D341Med (cell line): ENCODE measurements around the gene CALML3.

Experiments used
- DNase-seq: peaks from one replicate; pipeline ENCODE4 v3.0.0; 2012; ENCODE audit warnings: low spot score

CALML3 gene

DNA sequence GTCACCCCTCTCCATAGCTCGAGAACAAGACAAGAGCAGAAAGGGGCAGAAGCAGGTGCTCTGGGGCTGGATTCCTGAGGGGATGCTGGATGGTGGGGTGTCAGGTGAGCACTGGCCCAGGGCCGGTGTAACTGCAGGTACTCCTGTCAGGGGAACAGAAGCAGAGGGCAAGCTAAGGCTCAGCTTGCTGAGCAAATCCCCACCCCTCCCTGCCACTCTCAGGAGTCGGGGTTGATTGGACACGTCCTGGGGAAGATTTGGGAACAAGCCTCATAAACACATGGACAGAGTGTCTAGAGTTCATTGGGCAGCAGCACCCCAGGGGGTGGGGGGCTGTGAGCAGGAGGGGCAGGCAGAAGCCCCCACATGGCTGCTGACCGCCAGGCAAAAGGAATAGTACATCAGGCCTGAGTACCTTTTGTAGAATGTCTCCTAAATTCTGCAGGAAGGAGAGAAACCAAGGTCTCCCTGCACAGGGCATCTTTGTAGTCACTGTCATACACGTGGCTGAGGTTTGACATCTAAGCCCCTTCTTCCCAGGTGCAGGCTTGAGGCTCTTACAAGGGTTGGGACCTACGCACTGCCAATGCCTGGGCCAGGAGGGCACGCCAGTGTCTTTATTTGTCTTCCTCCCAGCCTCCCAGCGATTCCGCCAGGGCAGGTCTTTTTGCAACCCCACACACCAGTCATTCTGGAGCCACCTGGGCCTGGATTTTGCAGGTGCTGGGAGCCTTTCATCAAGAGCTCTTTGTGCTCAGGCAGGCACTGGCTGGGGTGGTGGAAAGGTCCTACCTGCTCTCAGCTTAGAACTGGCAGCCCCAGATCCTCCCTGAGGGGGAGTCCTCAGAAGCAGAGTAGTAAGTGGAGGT lies 2.8 kb downstream of the CALML3 start:
- no peak for DNase-seq

DNA sequence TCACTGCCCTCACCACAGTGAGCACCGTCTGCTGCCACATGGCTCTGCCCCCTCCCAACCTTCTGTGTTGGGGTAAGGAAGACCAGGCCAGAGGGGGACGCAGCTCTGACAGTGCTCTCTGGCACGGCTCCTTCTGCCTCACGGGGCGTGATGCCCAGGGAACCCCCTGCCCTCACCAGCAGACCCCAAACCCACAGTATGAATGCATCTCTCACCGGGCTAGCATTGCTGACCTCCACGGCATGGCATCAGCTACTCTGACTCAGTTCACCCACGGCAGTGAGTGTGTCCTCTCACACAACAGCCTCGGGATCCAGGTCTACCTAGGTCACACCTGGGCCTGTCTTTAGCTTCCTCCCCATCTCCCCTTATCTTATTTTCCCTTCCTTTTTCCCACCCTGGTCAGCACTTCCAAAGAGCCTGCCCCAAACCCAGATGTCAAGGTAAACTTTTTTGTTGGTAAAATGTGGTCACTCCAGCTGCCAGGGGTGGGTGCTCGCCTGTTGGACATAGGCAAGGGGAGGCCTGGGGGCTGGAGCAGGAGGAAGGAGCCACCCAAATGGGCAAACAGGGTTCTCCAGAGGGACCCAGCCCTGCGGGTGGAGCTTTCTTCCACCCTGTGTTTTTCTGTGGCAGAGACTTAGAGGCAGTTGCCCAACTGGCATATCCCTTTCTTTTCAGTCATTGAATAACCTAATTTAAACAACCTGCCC lies 4.4 kb downstream of the CALML3 start:
- no peak for DNase-seq

DNA sequence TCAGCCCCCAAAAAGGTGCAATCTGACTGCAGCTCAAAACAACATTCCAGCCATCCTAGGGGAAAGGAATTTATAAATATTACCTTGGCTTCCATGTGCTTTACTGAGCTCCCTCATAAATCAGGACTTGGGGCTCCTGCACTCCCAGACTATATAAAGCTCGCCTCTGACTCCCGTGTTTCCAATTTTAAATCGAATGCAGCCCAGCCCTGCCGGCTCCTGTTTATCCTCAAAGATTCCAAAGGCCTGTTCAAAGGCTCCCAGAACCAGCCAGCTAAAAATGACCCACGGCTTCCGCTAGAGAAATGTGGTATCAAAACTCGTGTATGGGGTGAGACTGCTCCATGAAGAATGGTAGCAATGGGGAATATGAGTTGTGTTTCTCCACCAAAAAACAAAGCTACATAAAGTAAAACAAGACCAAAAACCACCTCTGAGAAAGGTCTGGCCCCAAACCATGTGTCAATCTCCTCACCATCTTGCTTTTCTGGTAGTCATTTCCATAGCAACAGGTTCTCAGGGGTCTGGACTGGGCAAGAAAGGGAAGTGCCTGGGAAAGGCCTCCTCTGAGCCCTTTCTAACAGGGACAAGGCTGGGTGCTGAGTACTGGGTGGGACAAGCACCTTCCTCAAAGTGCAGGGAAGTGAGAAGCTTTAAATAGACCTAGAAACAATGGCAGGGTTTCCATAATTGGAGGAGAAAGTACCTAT lies 5.1 kb downstream of the CALML3 start:
- DNase-seq: no peak

DNA sequence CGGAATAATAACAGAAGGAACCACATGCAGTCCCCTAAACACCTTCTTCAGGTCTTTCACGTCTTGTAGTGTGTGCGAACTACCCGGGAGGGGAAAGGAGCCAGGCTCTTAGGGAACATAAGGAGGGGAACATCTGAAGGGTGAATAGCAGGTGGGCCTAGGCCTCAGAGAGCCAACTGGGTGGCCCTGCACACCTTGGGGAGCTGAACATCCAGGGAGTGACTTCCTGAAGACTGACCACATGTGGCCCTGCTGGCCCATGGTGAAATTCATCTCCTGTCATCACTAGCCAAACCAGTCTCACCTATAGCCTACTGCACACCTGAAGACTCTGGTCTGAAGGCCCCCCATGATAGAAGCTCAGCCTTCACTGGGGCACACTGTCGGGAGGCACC lies 5.6 kb downstream of the CALML3 start:
- DNase-seq: no peak

DNA sequence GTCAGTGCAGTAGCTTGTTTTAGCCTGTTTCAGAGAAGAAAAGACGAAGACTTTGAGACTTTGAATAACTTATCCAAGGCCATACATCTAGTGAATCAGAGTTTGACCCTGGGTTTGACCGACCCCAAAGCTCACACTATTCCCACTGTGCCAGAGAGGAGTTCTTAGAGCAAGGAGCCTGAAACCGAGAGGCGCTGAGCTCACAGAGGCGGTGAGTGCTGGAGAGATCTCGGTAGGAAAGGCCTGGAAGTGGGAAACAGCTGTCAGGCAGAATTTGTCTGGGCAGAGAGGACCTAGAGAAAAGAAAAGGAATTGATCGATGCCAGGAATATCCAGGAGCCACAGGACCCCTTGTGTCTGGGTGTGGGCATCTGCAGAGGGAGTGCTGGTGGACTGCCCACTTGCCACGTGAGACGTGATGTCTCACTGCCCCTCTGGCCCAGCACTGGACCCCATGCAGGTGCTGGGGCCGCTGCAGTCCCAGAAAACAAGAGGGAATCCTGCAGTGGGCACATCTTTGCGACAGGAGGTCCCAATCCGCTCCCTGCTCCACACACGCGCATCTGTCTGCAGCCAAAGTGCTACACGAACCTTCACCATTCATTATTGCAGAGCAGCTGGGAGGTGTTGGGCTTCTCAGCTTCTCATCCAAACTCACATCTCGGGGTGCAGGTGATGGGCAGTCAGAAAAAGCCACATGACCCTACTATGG lies 6.2 kb downstream of the CALML3 start:
- DNase-seq: no peak

DNA sequence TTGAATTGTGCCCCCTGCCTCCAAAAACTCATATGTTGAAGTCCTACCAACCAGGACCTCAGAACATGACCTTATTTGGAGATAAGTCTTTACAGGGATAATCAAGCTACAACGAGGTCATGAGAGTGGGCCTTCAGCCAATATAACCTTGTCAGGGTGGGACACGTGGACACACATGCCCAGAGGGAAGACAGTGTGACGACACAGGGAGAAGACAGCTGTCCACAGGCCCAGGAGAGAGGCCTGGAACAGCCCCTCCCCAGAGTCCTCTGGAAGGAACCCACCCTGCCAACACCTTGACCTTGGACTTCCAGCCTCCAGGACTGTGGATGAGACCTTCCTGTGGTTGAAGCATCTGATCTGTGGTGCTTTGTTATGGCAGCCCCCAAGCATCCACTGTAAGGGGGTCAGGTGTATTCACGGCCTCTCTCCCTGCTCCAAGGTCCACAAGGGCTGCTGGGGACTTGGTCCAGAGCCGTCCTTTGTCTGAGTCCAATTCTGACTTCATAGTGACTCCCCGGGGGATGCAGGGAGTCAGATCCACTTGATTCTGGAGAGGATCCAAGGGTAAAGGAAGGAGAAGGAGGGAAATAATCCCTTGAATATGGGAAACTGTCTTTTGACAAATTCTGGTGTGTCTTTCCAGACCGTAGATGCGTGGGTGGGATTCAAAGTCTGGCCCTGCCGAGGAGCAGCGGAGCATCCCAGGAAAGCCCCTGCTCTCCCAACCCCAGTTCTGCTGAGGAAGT lies 7.0 kb downstream of the CALML3 start:
- no peak for DNase-seq

DNA sequence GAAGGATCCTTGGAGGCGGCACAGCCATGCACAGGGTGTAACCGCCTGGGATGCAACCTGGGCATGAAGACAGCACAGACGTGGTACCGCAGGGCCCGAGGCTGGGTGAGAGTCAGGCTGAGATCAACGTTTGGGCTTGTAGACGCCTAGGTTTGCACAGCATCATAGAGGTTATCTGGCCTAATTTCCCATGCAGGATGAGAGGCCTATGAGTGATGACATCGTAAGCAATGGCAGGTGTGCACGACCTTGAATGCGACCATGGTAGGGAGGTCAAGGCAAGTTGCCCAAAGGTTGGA lies 7.5 kb downstream of the CALML3 start:
- no peak for DNase-seq

DNA sequence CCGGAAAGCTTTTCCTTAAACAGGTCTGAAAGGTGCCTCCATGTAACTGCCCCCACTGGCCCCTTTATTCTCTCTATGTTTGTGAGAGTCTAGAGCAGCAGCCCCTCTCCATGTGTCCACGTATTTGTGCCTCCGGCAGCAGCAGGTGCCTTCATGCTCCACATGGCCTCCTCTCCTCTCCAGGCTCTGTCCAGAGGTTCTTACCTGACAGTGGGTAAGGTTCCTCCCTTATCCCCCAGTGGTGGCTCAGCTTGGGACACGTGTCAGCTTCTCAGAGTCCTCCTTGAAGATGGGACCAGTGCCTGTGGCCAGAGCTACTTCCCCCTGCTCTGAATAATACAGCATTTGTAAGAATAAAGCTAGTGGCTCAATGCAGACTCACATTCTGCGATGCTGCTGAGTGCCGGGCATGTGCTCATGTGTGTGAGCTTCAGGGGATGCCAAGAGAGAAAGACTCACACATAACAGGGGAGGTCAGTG lies 7.9 kb downstream of the CALML3 start:
- no peak for DNase-seq

DNA sequence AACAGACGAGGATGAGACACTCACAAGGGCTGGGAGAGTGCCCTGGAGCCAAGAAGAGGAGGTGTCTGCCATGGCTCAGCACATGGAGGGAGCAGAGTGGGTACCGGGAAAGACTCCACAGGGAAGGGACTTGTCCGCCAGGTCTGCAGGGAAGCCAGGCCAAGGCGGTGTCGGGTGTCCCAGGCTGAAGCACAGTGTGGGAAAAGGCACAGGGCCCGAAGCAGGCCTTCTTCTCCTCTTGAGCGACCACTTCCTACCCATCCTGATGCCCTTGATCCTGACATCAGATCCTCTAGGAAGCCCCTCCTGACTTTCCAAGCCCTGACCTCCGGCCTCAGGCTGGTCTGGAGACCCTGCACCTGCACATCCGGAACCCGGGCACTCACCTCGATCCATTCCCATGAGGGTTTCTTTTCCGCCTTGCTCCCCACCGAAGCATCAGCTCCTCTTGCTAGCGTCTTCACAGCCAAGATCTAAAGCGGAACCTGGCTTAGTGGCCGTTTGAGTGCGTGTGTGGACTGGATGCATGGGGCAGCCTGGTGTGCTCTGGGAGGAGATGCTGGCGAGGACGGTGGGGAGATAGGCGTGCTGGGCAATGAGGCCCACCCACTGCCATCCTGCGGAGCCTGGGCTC lies 8.5 kb downstream of the CALML3 start:
- no peak for DNase-seq

DNA sequence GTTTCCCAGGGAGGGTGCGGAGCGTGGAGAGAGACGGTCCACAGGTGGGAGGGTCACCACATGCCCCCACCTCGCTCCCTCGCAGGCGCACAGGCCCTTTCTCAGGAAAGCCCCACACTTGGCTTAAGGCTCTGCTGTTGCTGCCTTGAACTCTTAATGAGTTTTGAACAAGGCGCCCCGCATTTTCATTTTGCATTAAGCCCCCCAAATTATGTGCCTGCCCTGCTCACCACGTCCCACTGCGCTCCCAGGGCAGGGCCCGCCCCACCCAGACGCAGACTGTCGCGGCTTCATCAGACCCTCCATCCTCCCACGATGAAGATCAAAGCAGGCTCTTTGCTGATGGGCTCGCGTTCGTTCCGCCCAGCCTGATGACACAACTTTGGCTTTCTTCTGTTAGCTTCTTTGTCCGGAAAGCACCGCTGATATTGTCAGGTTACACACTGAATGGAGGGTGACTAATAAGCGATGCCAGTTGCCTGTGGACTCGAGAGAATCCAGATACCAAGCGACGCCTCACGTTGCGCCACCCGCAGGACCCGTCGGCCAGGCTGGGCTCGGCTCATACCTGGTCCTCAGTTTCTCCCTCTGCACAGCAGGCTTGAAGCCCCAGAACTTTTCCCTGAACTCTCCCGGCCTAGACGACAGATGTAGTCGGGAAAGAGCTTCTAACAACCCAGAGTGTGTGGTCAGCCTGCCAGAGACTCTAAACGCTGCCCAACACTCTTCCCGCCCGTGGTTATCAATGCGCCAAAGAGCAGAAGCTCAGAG lies 9.5 kb downstream of the CALML3 start:
- no peak for DNase-seq

DNA sequence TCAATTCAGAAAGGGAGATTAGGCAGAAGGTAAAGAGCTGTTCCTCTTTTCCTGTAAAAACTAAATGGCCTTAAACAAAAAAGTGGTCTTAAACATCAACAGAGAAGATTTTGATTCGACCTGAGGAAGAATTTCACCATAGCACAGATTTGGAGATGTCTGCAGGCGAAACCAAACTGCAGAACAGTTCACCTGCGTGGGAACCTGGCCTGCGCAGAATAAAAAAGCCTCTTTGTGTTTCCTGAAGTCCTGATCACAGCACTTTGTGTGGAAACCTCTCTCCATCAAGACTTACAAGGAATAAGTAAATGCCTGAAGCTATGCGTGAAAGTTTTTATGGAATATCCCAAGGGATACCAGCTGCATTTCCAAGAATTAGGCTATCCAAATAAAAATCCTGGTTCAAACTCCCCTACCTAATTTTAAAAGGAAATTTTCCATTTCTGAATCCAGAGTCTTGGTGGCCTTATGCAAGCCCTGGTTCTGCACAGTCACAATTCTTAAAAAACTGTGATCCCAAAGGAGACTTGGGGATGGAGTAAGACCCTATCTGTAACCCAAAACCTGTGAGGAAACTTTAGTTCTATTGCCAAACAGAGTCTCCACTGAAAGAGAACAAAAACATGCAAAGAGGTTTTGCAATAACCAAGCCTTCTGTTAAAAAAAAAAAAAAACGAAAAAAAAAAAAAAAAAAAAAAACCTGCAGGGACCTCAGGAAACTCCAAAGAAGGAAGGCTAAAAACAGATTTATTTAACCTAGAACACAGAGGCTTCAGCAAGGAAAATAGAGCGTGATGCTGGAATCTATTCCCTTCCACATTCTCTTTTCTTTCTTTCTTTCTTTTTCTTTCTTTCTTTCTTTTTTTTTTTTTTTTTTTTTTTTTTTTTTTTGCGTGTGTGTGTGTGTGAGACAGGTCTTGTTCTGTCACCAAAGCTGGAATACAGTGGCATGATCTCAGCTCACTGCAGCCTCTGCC lies 10.4 kb downstream of the CALML3 start:
- DNase-seq: no peak

DNA sequence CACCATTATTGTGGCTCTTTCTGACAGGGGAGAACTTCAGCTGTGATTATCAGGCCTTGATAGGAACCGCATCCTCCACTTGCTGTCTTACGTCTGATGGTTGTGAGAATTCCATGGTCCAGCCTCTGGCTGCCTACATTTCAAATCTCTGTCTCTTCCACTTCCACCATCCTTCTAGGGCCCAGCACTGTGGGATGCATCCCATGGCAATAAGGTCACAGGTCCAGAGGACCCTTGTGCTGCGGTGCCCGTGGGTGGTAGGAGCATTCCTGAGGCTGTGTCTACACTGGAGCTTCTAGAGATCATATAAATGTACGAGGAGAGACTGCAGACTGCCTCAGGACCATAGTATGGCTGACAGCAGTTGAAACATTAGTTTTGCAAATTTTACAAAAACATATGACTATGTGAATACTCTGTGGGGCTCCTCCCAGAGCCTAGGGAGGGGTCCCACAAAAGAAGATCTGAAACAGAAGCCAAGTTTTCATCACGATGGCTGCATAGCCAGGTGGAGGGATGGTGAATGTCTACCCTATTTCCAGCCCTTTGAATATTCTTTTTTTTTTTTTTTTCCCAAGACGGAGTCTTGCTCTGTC lies 11.8 kb downstream of the CALML3 start:
- DNase-seq: no peak

DNA sequence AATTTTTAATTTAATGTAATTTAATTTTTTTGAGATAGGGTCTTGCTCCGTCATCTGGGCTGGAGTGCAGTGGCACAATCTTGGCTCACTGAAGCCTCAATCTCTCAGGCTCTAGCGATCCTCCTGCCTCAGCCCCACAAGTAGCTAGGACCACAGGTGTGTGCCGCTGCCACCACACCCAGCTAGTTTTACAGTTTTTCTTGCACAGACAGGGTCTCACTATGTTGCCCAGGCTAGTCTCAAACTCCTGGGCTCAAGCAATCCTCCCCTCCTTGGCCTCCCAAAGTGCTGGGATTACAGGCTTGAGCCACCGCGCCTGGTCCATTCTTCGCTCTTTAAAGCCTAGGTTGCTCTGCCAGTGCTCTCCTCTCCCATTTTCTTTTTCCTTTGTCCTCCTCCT lies 12.9 kb downstream of the CALML3 start:
- no peak for DNase-seq

DNA sequence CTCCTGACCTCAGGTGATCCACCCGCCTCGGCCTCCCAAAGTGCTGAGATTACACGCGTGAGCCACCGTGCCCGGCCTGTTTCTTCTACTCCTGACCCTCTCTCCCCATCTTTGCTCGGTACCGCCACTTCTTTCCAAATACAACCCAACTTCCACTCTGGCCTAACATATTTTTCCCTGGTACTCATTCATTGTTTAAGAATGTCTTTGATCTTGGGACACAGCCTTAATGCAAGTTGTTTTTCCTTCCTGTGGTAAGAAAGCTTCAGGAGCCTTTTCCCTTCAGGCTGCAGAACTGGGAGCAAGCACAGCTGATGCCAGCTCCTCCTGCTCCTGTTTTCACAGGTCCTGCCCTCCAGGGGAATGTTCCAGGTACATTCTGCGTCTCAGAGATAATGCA lies 13.7 kb downstream of the CALML3 start:
- no peak for DNase-seq

DNA sequence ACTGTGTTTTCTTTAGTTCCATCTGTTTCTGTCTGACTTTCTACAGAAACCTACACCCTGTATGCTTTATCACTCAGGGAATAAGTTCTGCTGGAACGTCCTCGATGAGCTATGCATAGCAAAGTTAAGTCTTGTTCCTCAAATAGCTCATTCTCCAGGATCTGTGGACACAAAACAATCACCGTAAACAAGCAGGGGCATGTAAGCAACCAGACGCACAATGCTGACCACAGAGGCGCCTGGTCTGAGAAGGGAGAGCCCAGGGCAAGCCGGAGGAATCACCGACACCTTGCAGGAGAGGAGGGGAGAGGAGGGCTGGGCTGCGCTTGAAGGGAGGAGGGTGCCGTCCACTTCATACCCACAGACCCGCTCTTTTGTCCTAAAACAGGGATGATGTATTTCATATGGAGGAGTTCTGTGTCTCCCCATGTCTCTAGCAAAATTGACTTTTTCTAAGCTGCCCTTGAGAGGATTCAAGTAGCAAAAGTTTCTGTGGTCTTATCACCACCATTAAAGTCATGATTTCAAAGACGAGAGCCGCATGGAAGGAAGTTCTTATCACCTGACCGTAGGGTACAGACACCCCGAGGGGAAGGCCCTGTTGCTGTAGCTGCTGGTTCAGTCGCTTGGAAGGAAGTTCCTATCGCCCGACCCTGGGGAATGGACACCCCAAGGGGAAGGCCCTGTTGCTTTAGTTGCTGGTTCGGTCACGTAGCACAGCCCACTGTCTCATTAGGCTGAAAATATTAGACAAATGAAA lies 14.3 kb downstream of the CALML3 start:
- DNase-seq: no peak

DNA sequence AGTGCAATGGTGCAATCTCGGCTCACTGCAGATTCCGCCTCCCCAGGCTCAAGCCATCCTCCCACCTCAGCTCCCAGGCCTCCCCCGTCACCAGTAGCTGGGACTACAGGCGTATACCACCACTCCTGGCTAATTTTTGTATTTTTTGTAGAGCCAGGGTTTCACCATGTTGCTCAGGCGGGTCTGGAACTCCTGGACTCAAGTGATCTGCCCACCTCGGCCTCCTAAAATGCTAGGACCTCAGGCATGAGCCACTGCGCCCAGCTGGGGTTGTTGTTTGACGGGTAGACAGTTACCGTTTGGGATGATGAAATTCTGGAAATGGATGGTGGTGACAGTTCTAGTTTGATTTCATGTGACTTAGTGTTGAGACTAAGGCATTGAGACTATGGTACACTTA lies 15.3 kb downstream of the CALML3 start:
- DNase-seq: no peak

DNA sequence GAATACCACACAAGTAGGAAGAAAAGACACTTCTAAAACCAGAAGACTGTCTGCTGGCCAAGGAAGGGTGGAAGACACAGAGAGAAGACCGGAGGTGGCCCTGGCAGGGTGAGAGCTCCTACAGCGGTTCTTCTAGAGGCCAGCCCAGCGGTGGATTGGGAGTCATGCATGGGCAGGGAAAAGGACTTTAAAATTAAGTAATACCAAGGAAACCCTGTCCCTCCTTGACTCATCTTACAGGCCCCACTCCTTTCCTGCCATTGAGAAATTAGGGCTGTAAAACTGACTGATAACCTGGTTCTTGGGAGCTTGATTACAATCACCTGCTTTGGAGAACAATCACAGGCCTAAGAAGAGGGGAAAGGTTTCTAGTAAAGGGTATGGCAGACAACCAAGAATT lies 16.1 kb downstream of the CALML3 start:
- no peak for DNase-seq

DNA sequence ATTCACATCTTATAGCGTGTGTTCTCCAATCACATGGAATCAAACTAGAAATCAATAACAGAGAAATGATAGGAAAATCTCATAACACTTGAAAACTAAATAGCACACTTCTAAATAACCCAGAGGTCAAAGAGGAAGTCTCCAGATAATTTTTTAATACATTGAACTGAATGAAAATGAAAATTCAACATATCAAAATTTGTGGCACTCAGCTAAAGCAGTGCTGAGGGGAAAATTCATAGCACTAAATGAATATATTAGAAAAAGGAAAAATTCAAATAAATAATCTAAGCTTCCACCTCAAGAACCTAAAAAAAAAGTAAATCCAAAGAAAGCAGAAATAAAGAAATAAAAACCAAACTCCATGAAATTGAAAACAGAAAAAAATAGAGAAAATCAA lies 17.3 kb downstream of the CALML3 start:
- no peak for DNase-seq
